Sigmoid colon (tissue), 7 donors: ENCODE results near the gene UNC5A. TPM values are rescaled to one million over a fixed set of nuclear protein-coding genes. Genes with fewer than 3 reads are reported as not detected.

Experiments
- DNase-seq: peaks from one replicate; pipeline ENCODE4 v3.0.0-alpha.2; 2019
- H3K27ac ChIP-seq, 4 donors: fragments of 200-600 bp; sonication (generic); one replicate each; pipeline ENCODE4 v1.5.1; 2016 to 2019; ENCODE audit warnings: mild to moderate bottlenecking in 1 of 4
- H3K27me3 ChIP-seq, 3 donors: fragments of 200-600 bp; sonication (generic); one replicate each; pipeline ENCODE4 v1.5.1; 2019; ENCODE audit warnings: mild to moderate bottlenecking in 1 of 3
- H3K36me3 ChIP-seq, 4 donors: fragments of 200-600 bp; sonication (generic); one replicate each; pipeline ENCODE4 v1.5.1; 2016 to 2019
- H3K4me1 ChIP-seq, 4 donors: fragments of 200-600 bp; sonication (generic); one replicate each; pipeline ENCODE4 v1.5.1; 2017 to 2019
- H3K4me3 ChIP-seq, 4 donors: fragments of 200-600 bp; sonication (generic); one replicate each; pipeline ENCODE4 v1.5.1; 2017 to 2019; ENCODE audit warnings: mild to moderate bottlenecking in 2 of 4, moderate library complexity in 1 of 4
- H3K9me3 ChIP-seq, 4 donors: fragments of 200-600 bp in 3 of 4; sonication (generic) in 3 of 4; one replicate each; pipeline versions ENCODE4 v1.5.1 to v1.6.1; 2013 to 2019
- EP300 ChIP-seq, 4 donors: sonication (generic); formaldehyde crosslinking; IDR thresholded peaks; one replicate each; pipeline ENCODE4 v1.6.1; 2017; ENCODE audit warnings: antibody characterized with exemption in 4 of 4
- POLR2A ChIP-seq, 2 donors: fragments of 450-650 bp; IDR thresholded peaks; one replicate each; pipeline ENCODE4 v1.6.1; 2016; ENCODE audit warnings: antibody characterized with exemption in 2 of 2, mild to moderate bottlenecking in 2 of 2, moderate library complexity in 2 of 2
- POLR2AphosphoS5 ChIP-seq, 4 donors: sonication (generic); formaldehyde crosslinking; IDR thresholded peaks; one replicate each; pipeline ENCODE4 v1.6.1; 2017; ENCODE audit warnings: antibody characterized with exemption in 4 of 4
- WGBS, 2 donors: extraction: QIAGEN DNeasy Blood & Tissue Kit; methylation state at CpG; one replicate each; pipeline ENCODE4 v1.1.7; 2013; 5-methylcytosine and 5-hydroxymethylcytosine counted together
- intact Hi-C: fragments of 100-400 bp; cut with DNase I; formaldehyde crosslinking; loops from one replicate; pipeline ENCODE4 v1.15.1; 2023
- polyA plus RNA-seq, 3 donors: library from polyadenylated mRNA; stranded (reverse); fragments of 200-250 nt; gene quantifications; one replicate each; pipeline ENCODE4 v1.2.3, GENCODE V29; 2013
- total RNA-seq, 4 donors: library from RNA; depleted of rRNA; stranded (reverse); fragments of >200 nt; gene quantifications; one replicate each; pipeline ENCODE4 v1.1.0, GENCODE V29; 2016
- TF ChIP-seq, protein P1 (sequence below), 4 experiments: fragments of 450-650 bp in 3 of 4; fragments of 200-600 bp in 1 of 4; IDR thresholded peaks; one replicate each; pipeline ENCODE4 v1.5.1; 2016 to 2019; ENCODE audit warnings: antibody characterized with exemption in 4 of 4, mild to moderate bottlenecking in 3 of 4, moderate library complexity in 2 of 4
- donor health status: healthy with polysubstance abuse.
- donor health status: Bipolar disorder and iron deficiency.
- donor health status: healthy.

Gene UNC5A
- total and polyA plus RNA-seq, 7 donors: 0.34 to 0.60 TPM; not detected in 5

DNA sequence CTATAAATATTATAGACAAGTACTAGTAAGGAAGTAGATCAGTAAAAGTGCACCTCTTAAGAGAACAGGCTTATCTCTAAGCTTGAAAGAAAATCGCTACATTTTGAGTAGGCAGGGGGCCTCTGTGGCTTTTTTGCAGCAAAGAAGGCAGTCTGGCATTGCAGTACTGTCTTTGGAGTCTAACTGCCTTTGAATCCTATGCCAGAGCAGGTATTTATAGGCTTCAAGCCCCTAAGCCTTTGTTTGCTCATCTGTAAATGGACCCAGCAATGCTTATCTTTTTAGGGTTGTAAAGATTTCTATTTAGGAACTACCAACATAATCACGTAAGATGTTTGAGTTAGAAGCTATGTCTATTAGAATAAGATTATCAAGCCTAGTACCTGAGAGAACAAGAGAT is 112.5 kb downstream of the UNC5A start:
- intact Hi-C loops: no loop called here
- Histone ChIP-seq H3K9me3 (no peaks in the 10 kb centered on the region), H3K4me3 (no peak overlapping the region), H3K27ac (no peak overlapping the region), H3K4me1 (no peaks in the 10 kb centered on the region), H3K36me3 (no peaks in the 10 kb centered on the region), H3K27me3 (no peaks in the 10 kb centered on the region)
- DNase-seq: no peak
- WGBS, 2 donors: 61 to 74% methylated on average over 2 of the region's 2 CpGs
- TF ChIP-seq, protein P1, sequence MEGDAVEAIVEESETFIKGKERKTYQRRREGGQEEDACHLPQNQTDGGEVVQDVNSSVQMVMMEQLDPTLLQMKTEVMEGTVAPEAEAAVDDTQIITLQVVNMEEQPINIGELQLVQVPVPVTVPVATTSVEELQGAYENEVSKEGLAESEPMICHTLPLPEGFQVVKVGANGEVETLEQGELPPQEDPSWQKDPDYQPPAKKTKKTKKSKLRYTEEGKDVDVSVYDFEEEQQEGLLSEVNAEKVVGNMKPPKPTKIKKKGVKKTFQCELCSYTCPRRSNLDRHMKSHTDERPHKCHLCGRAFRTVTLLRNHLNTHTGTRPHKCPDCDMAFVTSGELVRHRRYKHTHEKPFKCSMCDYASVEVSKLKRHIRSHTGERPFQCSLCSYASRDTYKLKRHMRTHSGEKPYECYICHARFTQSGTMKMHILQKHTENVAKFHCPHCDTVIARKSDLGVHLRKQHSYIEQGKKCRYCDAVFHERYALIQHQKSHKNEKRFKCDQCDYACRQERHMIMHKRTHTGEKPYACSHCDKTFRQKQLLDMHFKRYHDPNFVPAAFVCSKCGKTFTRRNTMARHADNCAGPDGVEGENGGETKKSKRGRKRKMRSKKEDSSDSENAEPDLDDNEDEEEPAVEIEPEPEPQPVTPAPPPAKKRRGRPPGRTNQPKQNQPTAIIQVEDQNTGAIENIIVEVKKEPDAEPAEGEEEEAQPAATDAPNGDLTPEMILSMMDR (IDR thresholded peaks at IDR 0.05): no peak
- no peak for TF ChIP-seq POLR2A (IDR thresholded peaks at IDR 0.05)
- TF ChIP-seq EP300 (IDR thresholded peaks at IDR 0.05): no peak
- TF ChIP-seq POLR2AphosphoS5 (IDR thresholded peaks at IDR 0.05): no peak

DNA sequence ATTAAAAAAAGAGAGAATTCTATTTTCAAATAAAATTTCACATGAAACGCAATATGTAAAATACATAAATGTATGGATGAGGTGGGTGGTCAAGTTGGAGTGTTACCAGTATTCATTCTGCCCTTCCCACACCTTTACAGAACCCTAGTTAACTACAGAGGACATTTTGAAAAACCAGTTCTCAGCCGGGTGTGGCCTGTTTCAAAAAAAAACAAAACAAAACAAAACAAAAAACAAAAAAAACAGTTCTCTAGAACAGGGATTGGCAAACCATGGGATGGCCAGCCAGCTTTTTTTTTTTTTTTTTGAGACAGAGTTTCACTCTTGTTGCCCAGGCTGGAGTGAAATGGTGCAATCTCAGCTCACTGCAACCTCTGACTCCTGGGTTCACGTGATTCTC is 117.2 kb downstream of the UNC5A start:
- Histone ChIP-seq H3K4me3 (no peak overlapping the region), H3K9me3 (no peaks in the 10 kb centered on the region), H3K27me3 (no peaks in the 10 kb centered on the region), H3K4me1 (no peaks in the 10 kb centered on the region), H3K36me3 (peaks cover 3 to 21% (median 7%) of the 10 kb centered on the region in 4 donors), H3K27ac (no peak overlapping the region)
- TF ChIP-seq, protein P1 (IDR thresholded peaks at IDR 0.05): no peak
- TF ChIP-seq EP300 (IDR thresholded peaks at IDR 0.05) (no peak), POLR2AphosphoS5 (IDR thresholded peaks at IDR 0.05) (no peak), POLR2A (IDR thresholded peaks at IDR 0.05) (no peak)
- WGBS, 2 donors: 91 to 94% methylated on average over 3 of the region's 3 CpGs
- no peak for DNase-seq
- intact Hi-C loops: no loop called here

DNA sequence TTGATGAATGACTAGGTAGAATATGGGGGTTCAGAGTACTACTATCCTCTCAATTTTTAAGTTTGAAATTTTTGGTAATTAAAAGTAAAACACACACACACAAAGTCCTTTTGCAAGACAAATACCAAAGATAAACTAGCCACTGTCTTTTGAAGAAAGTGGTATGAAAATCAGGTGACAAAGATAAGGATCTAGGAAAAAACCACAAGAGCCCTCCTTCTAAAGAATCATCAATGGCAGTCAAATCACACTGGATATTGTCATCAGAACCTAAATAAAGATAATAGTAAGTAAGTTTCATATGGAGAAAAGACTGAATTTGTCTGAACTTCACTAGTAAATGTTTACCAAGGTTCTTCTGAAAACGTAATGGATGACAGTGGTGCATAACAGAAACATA is 119.3 kb downstream of the UNC5A start:
- no peak overlapping the region for H3K4me3 ChIP-seq
- peaks cover 3 to 36% (median 7%) of the 10 kb centered on the region in 4 donors for H3K36me3 ChIP-seq
- intact Hi-C loops: no loop called here
- no peaks in the 10 kb centered on the region for H3K27me3 ChIP-seq
- TF ChIP-seq, protein P1 (IDR thresholded peaks at IDR 0.05): no peak
- TF ChIP-seq EP300 (IDR thresholded peaks at IDR 0.05): no peak
- TF ChIP-seq POLR2AphosphoS5 (IDR thresholded peaks at IDR 0.05): no peak
- TF ChIP-seq POLR2A (IDR thresholded peaks at IDR 0.05): no peak
- DNase-seq: no peak
- WGBS, 2 donors: 91 to 94% methylated on average over 1 of the region's 1 CpG
- no peaks in the 10 kb centered on the region for H3K4me1 ChIP-seq
- H3K9me3 ChIP-seq: no peaks in the 10 kb centered on the region
- no peak overlapping the region for H3K27ac ChIP-seq

Other genes starting within 250 kb of the UNC5A start
- 1 to 10 TPM in 2 of 4 donors, under 1 TPM in 2; 0.33 to 1.6 (median 0.81) TPM for gene GPRIN1, start 200.4 kb upstream of the UNC5A start, total RNA-seq
- gene GPRIN1, start 200.4 kb upstream of the UNC5A start, polyA plus RNA-seq: 1 to 10 TPM in 1 of 3 donors, under 1 TPM in 2; 0.60 to 1.4 (median 0.69) TPM
- 1 to 10 TPM in 1 of 4 donors, not detected in 3; 2.2 TPM for gene SNCB, start 180.0 kb upstream of the UNC5A start, total RNA-seq
- gene SNCB, start 180.0 kb upstream of the UNC5A start, polyA plus RNA-seq: under 1 TPM in 1 of 3 donors, not detected in 2; 0.23 TPM
- under 1 TPM in 1 of 4 donors, not detected in 3; 0.36 TPM for gene EIF4E1B, start 179.9 kb upstream of the UNC5A start, total RNA-seq
- not detected for gene EIF4E1B, start 179.9 kb upstream of the UNC5A start, polyA plus RNA-seq
- 10 to 100 TPM in 2 of 4 donors, 1 to 10 TPM in 2; 7.4 to 22.4 (median 9.7) TPM for gene TSPAN17, start 163.1 kb upstream of the UNC5A start, total RNA-seq
- 10 to 100 TPM; 21.7 to 37.7 (median 25.2) TPM for gene TSPAN17, start 163.1 kb upstream of the UNC5A start, polyA plus RNA-seq
- 10 to 100 TPM in 1 of 4 donors, 1 to 10 TPM in 3; 4.7 to 12.8 (median 9.1) TPM for gene HK3, start 88.8 kb downstream of the UNC5A start, total RNA-seq
- 10 to 100 TPM in 1 of 3 donors, 1 to 10 TPM in 2; 1.8 to 11.0 (median 2.8) TPM for gene HK3, start 88.8 kb downstream of the UNC5A start, polyA plus RNA-seq
- gene UIMC1, start 196.2 kb downstream of the UNC5A start, total RNA-seq: 10 to 100 TPM; 40.2 to 96.1 (median 53.5) TPM
- 10 to 100 TPM; 18.0 to 22.3 (median 18.0) TPM for gene UIMC1, start 196.2 kb downstream of the UNC5A start, polyA plus RNA-seq
- gene ZNF346, start 212.1 kb downstream of the UNC5A start, total RNA-seq: 10 to 100 TPM; 12.5 to 21.9 (median 15.0) TPM
- gene ZNF346, start 212.1 kb downstream of the UNC5A start, polyA plus RNA-seq: 1 to 10 TPM; 3.0 to 8.9 (median 4.2) TPM